T-helper 1 cell treated with Interleukin-12 subunit alpha and Interleukin-12 subunit beta and Interleukin-4 antibody, amounts not matched to agents 30 ng/mL and 1 ng/mL, for 36 hours (primary cell): ENCODE results near the gene PTF1A. TPM values are rescaled to one million over a fixed set of nuclear protein-coding genes. Genes with fewer than 3 reads are reported as not detected.

Source experiments
- intact Hi-C: fragments of 100-400 bp; cut with micrococcal nuclease; formaldehyde crosslinking; loops from one replicate; pipeline ENCODE4 v1.15.1; 2024
- total RNA-seq: library from RNA; stranded (reverse); gene quantifications from 2 replicates; pipeline ENCODE4 v1.2.3, GENCODE V29; 2022

PTF1A gene, protein sequence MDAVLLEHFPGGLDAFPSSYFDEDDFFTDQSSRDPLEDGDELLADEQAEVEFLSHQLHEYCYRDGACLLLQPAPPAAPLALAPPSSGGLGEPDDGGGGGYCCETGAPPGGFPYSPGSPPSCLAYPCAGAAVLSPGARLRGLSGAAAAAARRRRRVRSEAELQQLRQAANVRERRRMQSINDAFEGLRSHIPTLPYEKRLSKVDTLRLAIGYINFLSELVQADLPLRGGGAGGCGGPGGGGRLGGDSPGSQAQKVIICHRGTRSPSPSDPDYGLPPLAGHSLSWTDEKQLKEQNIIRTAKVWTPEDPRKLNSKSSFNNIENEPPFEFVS
- total RNA-seq = not detected in 2 replicates

DNA sequence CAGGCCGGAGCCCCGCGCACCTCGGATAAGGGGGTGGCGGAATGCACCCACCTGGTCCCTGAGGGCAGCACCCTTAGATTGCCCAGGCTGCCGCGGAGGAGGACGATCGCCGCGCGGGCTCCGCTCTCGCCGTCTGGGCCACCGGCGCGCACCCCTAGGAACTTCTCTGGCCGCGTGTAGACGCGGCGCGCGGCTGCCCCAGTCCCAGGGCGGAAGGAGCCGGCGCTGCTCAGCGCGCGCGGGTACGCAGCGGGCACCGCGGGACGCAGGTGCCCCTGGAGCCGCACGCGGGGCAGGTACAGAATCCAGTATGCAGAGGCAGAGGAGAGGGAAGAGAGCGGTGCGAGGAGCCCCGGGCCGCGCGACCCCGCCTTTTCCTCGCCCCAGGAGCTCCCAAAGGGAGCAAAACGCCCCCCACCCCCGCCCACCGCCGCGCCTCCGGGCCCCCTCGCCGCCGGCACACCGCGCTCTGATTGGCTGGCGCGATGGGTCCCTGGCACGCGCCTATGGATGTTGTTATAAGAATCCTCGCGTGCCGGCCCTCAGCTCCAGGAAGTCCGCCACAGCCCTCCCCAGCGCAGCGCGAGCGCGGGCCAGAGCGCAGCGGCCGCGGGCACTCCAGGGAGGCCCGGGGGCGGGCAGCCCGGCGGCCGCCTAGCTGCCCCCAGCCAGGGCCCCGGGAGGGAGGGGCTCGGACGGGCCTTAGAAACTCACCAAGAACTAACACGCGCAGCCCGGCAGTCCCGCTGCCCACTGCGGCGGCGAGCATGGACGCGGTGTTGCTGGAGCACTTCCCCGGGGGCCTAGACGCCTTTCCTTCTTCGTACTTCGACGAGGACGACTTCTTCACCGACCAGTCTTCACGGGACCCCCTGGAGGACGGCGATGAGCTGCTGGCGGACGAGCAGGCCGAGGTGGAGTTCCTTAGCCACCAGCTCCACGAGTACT lies at the start of gene PTF1A:
TSS of gene PTF1A (plus strand) at position 549 of the 948 bp plus-strand sequence. CDS start at position 768, 219 bp downstream.
- intact Hi-C loops = loop anchor here (10.0 kb wide), 1 partner anchor 1677 kb away; no protein-coding TSS in a partner anchor

DNA sequence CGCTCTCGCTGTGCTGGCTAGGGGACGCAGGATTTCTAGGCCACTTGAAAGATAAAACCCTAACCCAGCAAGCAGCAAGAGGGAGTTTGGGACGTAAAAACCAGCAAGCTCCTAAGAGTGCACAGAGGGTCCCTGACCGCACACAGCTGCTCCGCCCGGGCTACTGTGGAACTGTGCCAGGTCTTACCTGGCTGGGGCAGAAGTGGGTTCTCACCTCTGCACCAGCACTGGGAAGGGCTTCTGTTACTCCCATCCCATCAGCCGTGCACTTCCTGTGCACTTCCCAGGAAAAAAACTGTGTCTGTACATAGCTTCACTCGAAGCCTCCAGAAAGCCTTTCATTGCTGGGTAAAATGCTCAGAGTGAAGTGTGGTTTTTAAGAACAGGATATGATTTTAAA lies 45.9 kb upstream of the PTF1A start:
- intact Hi-C loops = no loop called here

DNA sequence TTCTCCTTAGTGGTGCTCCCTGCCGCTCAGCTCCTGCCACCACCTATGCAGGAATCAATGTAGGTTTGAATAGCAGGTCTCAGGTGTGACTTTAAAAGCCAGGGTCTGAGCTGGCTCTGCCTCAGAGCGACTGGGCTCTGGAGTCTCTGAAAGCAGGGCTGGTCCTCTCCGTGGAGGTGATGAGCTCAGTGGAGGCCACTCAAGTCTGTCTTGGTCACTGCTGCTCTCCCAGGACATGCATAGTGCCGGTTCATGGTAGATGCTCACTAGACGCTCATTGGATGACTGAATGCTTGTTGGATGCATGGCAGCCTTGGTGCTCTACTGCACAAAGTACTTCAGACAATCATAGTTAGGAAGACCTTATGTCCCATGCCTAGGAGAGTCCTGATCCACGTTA lies 45.1 kb upstream of the PTF1A start:
- intact Hi-C loops = no loop called here

DNA sequence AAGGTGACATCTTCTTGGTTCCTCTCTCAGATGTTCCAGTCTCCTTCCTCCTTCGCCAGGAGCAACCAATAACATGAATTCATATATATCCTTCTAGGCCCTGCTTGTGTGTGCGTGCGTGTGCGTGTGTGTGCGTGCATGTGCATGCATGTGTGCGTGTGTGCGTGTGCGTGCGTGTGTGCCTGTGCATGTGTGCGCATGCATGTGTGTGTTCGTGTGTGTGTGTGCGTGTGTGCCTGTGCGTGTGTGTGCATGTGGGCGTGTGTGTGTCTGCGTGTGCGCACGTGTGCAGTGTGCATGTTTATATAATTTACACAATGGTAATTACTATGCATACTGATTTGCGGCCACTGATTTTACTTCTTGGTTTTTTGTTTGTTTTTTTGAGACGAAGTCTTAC lies 43.9 kb upstream of the PTF1A start:
- intact Hi-C loops = no loop called here

DNA sequence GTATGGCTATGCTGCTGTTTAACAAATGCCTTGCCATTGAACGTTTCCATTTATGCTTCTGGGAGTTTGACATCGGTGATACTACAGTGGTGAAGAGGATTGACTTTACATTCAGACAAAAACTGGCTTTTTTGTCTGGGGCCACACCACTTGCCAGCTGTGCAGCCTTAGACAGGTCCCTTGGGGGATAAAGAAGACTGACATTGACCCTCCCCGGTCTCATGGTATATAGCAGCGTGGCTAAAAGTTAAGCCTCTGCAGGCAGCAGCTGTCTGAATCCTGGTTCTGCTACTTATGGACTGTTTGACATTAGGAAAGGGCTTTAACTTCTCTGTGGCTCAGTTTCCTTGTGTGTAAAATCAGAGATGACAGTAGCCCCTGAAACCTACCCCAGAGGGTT lies 42.0 kb upstream of the PTF1A start:
- intact Hi-C loops = loop anchor here (10.0 kb wide), 1 partner anchor 845 kb away; no protein-coding TSS in a partner anchor

DNA sequence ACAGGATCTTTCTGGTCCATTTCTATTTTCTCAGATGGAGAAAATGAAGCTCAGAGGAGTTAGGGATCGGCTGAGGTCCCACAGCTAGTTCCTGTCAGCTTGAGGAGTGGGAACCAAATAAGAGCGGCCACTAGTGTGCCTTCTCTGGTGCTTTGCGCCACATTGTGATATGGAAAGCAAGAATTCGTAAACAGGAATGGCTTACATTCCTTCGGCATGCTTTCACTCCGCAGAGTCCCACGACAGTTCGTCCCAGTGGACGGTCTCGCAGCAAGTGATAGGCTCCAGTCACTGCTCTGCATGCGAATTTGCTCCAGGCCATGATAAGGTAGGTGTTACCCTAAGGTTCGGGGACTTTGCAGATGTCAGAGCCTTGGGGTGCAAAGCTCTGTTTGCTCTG lies 41.5 kb upstream of the PTF1A start:
- intact Hi-C loops = loop anchor here (10.0 kb wide), 1 partner anchor 844 kb away; no protein-coding TSS in a partner anchor

DNA sequence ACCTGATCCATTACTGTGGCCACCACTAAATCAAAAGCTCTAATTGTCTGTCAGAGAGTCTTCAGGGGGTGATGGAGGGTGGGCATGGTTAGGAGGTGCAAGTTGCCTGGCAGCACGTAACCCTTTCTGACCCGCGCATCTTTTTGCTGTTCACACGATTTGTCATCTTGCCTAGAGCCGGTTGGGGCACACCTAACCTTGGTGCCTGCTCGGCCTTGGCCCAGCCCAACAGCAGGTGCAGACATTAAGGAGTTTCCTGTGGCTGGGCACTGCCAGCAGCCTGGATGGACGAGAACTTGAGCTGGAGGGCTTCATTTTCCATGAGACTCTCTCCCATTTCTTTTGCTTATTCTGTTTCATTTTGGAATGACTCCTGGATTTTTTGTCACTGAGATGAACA lies 41.0 kb upstream of the PTF1A start:
- intact Hi-C loops = loop anchor here (10.0 kb wide), 1 partner anchor 844 kb away; no protein-coding TSS in a partner anchor

DNA sequence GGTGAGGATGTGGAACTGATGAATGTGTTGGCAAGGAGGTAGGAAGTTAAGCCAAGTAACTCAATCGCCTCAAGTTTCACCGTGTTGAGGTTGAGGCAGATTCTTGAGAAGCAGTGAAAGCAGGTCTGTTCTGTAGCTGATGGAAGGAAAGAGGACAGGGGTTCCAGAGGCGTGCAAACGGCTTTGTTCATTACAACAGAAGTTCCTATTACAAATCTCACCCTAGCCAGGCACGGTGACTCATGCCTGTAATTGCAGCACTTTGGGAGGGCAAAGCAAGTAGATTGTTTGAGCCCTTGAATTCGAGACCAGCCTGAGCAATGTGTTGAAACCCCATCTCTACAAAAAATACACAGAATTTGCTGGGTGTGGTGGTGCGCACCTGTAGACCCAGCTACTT lies 36.9 kb upstream of the PTF1A start:
- intact Hi-C loops = loop anchor here (5.0 to 10.0 kb wide), 2 partner anchors 157 to 840 kb away; no protein-coding TSS in a partner anchor

DNA sequence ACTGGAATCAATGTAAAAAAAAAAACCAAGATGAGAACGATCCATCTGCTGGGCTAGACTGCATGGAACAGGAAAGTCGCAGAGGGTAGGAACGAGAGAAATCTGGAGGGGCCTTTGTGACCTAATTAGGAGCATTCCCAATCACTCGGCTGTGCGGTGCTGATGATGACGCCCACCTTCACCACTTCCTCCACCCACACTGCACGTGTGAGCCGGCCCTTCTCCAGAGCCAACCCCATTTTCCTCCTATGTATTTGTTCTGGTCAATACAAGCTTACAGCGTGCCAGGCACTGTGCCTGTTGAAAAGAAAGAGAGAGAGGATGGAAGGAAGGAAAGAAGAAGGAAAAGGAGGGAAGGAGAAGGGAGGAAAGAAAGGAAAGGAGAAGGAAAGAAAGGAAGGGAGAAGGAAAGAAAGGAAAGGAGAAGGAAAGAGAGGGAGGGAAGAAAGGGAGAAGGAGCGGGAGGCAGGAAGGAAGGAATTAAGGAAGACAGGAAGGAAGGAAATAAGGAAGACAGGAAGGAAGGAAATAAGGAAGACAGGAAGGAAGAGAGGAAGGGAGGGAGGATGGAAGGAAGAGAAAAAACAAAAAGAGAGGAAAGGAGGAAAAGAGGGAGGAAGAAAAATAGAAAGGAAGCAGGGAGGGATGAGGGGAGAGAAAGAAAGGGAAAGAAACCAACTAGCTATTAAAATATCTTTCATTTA lies 35.5 kb upstream of the PTF1A start:
- intact Hi-C loops = loop anchor here (5.0 to 10.0 kb wide), 2 partner anchors 156 to 838 kb away; no protein-coding TSS in a partner anchor

DNA sequence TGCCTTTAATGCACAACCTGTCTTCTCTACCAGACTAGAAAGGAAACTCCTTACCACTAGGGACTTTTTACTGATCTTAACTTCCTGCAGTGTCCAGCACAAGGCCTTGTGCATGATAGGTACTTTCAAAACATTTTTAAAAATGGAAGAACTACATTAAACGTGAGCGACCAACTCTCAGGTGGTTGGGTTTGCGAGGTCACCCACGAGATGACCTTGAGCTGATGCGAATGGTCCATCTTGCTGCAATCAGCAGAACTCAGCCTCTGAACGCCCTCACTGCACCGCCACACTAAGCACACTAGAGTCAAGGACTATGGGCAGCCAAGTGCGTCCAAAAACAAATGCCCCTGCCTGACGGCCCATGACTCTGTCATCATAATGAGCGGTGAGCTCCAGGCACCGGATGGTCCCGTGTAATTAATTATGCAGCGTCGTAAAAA lies 34.9 kb upstream of the PTF1A start:
- intact Hi-C loops = loop anchor here (5.0 to 10.0 kb wide), 2 partner anchors 155 to 838 kb away; no protein-coding TSS in a partner anchor

DNA sequence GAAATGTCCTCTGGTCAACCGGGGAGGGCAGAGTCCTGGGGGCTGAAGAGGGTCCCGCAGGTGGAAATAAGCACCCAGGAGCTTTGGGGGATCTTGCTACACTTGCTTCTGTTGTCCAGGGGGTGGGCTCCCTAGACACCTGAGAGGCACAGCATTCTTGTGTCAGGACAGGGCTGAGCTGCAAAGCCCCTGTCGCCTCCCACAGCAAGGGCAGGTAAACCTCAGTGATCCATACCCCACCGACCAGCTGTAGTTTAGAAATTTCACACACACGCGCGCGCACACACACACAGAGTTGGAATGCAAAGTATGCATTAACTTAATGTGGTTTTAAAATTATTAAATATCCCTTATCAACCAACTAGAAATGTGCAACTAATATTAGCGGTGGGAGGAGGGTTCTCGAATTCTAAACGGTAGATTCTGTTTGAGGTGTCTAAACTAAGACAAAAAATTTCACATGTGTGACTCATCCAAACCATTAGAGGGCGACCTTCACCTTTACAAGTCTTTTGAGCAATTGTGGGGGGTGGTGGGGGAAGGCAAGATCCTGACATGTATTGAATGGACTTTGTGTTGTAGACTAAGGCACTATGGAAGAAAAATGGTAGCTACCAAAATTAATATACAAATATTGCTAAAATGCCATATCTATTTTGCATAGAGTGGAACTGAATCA lies 34.3 kb upstream of the PTF1A start:
- intact Hi-C loops = loop anchor here (2.0 to 10.0 kb wide), 9 partner anchors 63 to 1399 kb away; partner anchors contain the start of gene MSRB2

DNA sequence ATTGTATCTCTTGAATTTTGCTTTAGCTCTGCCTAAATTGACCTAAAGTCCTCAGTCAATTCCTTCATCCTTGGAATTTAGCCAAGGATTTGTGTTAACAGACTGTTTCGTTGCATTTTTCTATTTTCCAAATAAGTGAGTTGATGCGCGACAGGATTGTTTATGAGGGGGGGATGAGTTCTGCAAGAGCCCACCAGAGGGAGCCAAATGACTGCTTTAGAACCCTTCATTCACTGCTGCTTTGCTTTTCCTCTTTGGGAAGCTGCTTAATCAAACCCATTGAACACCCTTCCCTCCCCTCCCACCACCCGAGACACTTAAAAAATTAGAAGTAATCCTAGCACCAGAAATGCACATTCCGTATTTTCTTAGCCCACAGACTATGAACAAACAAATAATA lies 33.7 kb upstream of the PTF1A start:
- intact Hi-C loops = loop anchor here (2.0 to 10.0 kb wide), 9 partner anchors 64 to 1398 kb away; partner anchors contain the start of gene MSRB2

DNA sequence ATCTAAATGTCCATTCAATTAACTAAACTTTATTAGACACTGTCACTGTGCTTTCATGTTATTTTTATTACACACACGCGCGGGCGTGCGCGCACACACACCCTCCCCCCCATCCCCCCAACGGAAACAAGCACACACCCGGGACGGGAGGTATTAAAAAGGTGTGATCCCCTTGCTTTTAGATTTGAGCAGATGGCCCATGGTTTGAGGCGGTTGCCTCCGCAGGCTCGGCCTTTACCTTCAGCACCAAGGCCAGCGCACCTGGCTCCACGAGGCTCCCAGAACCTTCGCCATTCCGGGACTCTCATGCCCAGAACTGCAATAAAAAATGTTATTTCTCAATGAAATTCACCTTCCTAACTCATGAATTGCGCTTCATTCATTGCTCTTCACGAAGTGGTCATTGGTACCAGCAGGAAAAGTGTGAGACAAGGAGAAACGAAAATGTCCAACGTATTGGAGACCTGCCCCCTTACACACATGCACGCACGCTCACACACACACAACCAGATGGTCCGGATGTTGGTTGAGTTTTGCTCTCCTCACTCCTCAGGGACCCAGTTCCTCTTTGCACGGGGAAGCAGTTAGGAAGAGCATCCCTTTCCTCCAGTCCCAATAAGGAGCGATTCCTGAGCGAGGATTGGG lies 20.8 kb upstream of the PTF1A start:
- intact Hi-C loops = no loop called here

DNA sequence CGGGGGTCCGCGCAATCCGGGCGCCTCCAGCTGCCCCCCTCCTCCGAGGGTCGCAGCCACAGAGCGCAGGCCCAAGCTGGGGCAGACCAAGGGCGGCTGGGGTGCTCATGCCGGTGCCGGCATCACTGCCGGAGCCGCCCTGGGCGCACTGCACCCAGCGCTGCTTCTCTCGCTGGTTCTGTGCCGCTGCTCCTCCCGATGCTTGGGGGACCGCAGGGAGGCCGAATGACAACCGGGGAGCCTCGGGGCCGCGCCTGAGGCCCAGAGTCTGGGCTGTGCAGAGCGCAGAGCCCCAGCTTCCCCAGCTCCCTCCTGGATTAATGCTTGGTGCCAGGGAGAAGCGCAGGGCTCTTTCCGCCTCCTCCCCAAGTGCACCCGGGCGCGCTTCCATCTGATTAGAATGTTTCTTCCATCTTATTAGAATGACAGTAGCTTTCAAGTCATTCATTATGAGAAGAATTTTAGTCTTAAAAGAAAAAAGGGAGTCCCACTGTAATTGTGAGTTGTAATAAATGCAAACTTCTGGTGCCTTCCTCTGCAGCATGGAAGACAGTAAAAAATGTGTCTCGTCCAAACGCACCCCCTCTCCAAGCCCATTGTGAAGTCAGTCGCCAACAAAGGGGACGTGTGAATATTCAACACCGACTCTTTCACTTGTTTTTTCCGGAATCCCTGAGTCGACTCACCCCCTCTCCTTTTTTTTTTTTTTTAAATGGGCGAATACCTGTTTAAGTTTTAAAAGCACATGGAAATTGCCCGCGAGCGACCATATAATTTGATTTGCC lies 19.5 kb upstream of the PTF1A start:
- intact Hi-C loops = no loop called here

DNA sequence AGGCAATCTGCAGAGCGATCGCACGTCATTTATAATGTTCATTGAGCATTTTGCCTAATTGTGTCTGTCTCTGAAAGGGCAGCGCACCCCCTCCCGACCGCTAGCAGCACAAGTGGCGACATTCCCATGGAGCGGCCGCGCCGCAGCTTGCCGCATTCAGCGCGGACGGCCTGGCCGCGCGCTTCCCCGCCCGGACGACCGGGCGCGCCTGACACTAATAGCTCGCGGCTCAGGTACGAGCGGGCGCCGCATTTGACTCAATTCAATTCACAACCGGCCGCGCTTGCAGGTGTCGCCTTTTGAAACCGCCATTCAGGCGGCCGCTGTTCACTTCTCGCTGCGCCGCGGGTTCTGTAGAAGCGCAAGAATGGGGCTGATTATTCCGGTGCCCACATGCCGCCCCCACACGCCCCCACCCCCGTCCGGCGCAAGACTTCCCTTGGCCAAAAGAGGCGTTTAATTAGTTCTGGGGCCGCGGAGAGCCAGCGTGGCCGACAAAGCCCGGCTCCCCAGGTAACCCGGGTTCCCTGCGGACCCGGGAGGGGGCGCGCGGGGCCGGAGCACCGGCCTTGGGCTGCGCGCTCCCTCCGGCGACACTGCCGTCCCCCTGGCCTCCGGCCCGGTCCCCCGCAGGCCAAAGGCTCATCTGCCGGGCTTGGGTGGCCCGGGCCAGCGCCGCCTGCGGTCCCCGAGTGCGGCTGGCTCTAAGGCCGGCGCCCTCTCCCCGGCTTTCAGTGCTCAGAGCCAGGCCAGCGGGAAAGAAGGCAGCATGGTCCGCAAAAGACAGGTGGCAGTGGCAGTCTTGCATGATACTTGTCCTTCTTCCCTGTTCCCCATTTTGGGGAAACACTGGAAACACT lies 18.7 kb upstream of the PTF1A start:
- intact Hi-C loops = loop anchor here (1.0 kb wide), 1 partner anchor 25 kb away; no protein-coding TSS in a partner anchor

DNA sequence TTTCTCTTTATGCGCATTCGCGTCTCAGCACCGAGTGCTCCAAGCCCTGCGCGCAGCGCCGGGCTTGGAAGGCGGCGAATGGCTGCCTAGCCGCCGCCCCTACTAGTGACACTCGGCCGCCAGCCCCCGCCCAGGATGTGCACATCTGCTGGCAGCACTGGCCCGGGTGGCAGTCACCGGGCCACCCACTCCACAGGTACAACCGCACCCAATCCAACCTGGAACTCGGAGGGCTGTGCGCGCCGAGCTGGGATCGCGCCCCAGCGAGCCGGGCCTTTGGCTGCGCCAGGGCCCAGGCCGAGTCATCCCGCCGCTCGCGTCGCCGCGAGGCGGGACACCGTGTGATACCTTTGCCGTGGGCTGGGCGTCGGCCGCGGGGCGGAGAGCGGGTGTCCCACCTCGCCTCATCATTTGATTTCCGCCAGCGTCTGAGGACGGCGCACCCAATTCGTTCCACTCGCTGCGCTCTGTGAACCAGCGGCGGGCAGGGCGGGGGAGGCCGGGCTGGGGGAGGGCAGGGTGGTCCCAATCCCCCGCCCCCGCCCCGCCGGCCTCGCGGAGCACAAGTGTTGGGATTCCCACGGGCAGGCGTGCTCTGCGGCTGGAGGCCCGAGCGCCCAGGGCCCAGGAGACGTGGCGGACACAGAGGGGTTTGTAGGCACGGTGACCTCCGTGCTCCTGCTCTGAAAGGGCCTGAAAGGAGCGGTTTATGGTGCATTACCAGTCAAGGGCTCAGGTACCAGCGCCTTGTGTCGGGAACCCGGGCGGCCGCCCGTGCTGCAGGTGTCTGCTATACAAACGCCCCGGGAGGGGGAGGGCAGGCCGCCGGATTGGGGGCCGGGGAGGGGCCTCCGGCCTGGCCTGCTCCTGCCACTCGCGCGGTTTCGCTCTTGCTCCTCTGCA lies 17.8 kb upstream of the PTF1A start:
- intact Hi-C loops = loop anchor here (1.0 kb wide), 1 partner anchor 24 kb away; no protein-coding TSS in a partner anchor
